ENCODE results near the gene DOCK3. TPM values are rescaled to one million over a fixed set of nuclear protein-coding genes. Genes with fewer than 3 reads are reported as not detected.

DOCK3 gene
- total and polyA plus RNA-seq, 2 of the 4 experiments (the other 2 are of a cell fraction), result under 0.01 to 0.12 TPM

GRCh38 chr3:51375571-51375970 is 700.8 kb downstream of the DOCK3 start:
- ATAC-seq (ENCODE audit: low read depth), result no peak
- H2BK20ac ChIP-seq (ENCODE audit: low read depth, low read length), result no peak overlapping the region
- no peak overlapping the region for H4K8ac ChIP-seq (ENCODE audit: low read depth in 2 of 2, low read length in 2 of 2)
- TF ChIP-seq MAZ (IDR thresholded peaks at IDR 0.05; ENCODE audit: borderline replicate concordance, low read depth, low read length) (no peak), MAFK (IDR thresholded peaks at IDR 0.05; ENCODE audit: low read depth, low read length) (no peak), BHLHE40 (IDR thresholded peaks at IDR 0.05; ENCODE audit: low read depth, low read length) (no peak), USF2 (IDR thresholded peaks at IDR 0.05; ENCODE audit: low read depth, low read length) (no peak), MXI1 (IDR thresholded peaks at IDR 0.05; ENCODE audit: borderline replicate concordance, low read depth, low read length) (no peak), FOS (IDR thresholded peaks at IDR 0.05; ENCODE audit: low read depth, low read length) (no peak), NFE2L2 (IDR thresholded peaks at IDR 0.05; ENCODE audit: low read depth, low read length) (no peak), ELK1 (IDR thresholded peaks at IDR 0.05; ENCODE audit: borderline replicate concordance, low read depth, low read length) (no peak), CEBPB (IDR thresholded peaks at IDR 0.05; ENCODE audit: low read depth, low read length) (no peak), SMC3 (IDR thresholded peaks at IDR 0.05; ENCODE audit: low read depth, low read length) (no peak)
- in situ Hi-C loops (cut with MboI; ENCODE audit: low sequenced_read_pairs) (loop anchor here (10.0 to 25.0 kb wide), 3 partner anchors 411 to 1038 kb away; partner anchors contain the start of genes PARP3, RASSF1, RRP9 and TUSC2), intact Hi-C loops (cut with micrococcal nuclease) (no loop called here), dilution Hi-C loops (cut with HindIII; ENCODE audit: low sequenced_read_pairs, unreplicated experiment) (no loop called here)
- no peaks in the 10 kb centered on the region for H3K36me3 ChIP-seq (ENCODE audit: control insufficient read depth, insufficient read depth, low read length)
- ChIA-PET CTCF (no interaction called here), POLR2A (ENCODE audit: unreplicated experiment) (no interaction called here)
- no peaks in the 10 kb centered on the region for H3K79me1 ChIP-seq (ENCODE audit: low read depth in 1 of 2, low read length in 2 of 2)
- no peak overlapping the region for H3K9ac ChIP-seq (ENCODE audit: low read depth, low read length)
- peaks cover 6% of the 10 kb centered on the region for H3K27me3 ChIP-seq (ENCODE audit: control insufficient read depth, insufficient read depth, low read length)
- 51% methylated on average over 4 of the region's 8 CpGs; no CpG with 5 or more reads in 1 of the 2 experiments for WGBS, 2 experiments (ENCODE audit: extremely low coverage in 2 of 2, insufficient read length in 1 of 2)
- no peak overlapping the region for H3K23ac ChIP-seq (ENCODE audit: low read depth, low read length)
- no peaks in the 10 kb centered on the region for H4K20me1 ChIP-seq (ENCODE audit: insufficient read depth, low read length)
- no peak overlapping the region for H3K4me3 ChIP-seq (ENCODE audit: insufficient read depth, low read depth, low read length)
- no peak overlapping the region for H3K14ac ChIP-seq (replicated peaks; ENCODE audit: low read depth, low read length)
- no peak overlapping the region for H3K4ac ChIP-seq (ENCODE audit: low read depth, low read length)
- H4K5ac ChIP-seq (ENCODE audit: low read depth, low read length), result no peak overlapping the region
- no peak overlapping the region for H2BK5ac ChIP-seq (ENCODE audit: low read depth, low read length, poor library complexity, severe bottlenecking)
- no peaks in the 10 kb centered on the region for H3K9me1 ChIP-seq (ENCODE audit: insufficient read depth, low read length)
- no peaks in the 10 kb centered on the region for H3K9me3 ChIP-seq (ENCODE audit: control insufficient read depth, insufficient read depth, low read length)
- H2AK5ac ChIP-seq (ENCODE audit: low read depth, low read length), result no peak overlapping the region
- H3K4me1 ChIP-seq (ENCODE audit: control insufficient read depth, insufficient read depth, low read length), result no peaks in the 10 kb centered on the region
- BruUV-seq (replicated peaks), result no TSS peak
- H3K27ac ChIP-seq (ENCODE audit: insufficient read depth, low read length), result no peak overlapping the region
- H2BK15ac ChIP-seq (ENCODE audit: low read depth, low read length), result no peak overlapping the region
- no peak overlapping the region for H4K91ac ChIP-seq (ENCODE audit: insufficient read depth, low read depth, low read length)
- DNase-seq, result no peak
- H3K4me2 ChIP-seq (ENCODE audit: low read depth, low read length), result no peak overlapping the region
- no peak overlapping the region for H3K56ac ChIP-seq (ENCODE audit: extremely low read depth, insufficient read depth, low read length)
- no peak overlapping the region for H2BK120ac ChIP-seq (ENCODE audit: low read depth, low read length)
- no peak overlapping the region for H2AFZ ChIP-seq (replicated peaks; ENCODE audit: low read length, poor library complexity)
- no peak overlapping the region for H2AK9ac ChIP-seq (replicated peaks; ENCODE audit: low read depth, low read length, poor library complexity)
- H3K18ac ChIP-seq (ENCODE audit: low read depth, low read length), result no peak overlapping the region

Data from IMR-90 (cell line).